ENCODE measurements around the gene FICD. TPM values are rescaled to one million over a fixed set of nuclear protein-coding genes. Genes with fewer than 3 reads are reported as not detected.

The FICD gene
- total and polyA plus RNA-seq, 9 of the 15 experiments (the other 6 are each of a cell fraction or from before 2014, with no cell fraction given), result 0.88 to 4.5 (median 1.9) TPM

DNA sequence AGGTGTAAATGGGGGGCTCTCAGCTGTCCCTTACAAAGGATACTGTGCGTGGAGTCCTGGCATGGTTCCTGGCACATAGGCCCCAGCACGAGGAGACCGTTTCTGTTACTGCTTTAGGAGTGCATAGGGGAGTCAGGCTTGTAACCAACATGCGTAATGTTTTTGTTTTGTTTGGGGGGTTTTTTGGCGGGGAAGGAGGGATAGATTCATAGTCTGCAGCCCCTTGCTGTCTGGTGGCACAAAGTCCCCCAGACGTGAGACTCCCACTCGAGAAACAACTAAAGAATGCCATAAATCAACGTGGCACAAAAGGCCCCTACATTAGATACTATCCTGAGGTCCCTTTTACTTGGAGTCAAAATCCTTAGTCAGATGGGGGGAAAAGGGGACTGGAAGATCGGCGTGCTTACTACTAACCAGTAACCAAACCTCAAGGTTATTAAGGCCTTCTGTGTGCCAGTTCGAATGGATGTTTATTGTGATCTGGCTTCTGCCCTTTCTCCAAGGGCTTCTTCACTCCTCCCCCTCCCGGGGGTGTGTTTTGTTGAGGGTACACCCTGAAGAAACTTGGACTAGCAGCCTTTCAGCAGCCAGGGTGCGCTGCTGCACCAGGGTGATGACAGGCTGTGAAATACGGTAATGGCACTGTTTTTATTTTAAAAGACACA lies 48.2 kb downstream of the FICD start (continued):
- TF ChIP-seq ZNF639 (CRISPR knock-in tag; conservative IDR thresholded peaks at IDR 0.05 in 1 of 2, IDR thresholded peaks at IDR 0.05 in 1 of 2) (no peak), XRCC3 (IDR thresholded peaks at IDR 0.05) (no peak), DPF2 (IDR thresholded peaks at IDR 0.05) (peak; percentile 50; the same call in 1 of the 2 replicates), ZNF764 (CRISPR knock-in tag; IDR thresholded peaks at IDR 0.05; ENCODE audit: low read depth) (no peak), NCOA1 (IDR thresholded peaks at IDR 0.05; ENCODE audit: low read depth) (no peak), XRCC5 (IDR thresholded peaks at IDR 0.05; ENCODE audit: low read depth, low read length) (0 out of 2 replicates have a peak, but pooled peaks have one; percentile 70), KLF16 (IDR thresholded peaks at IDR 0.05) (peak; percentile 60), BHLHE40 (IDR thresholded peaks at IDR 0.05; ENCODE audit: low read length) (peak; percentile 53; the same call in 1 of the 2 replicates), PRDM10 (IDR thresholded peaks at IDR 0.05; ENCODE audit: partially characterized antibody) (peak; percentile 66), MTA3 (IDR thresholded peaks at IDR 0.05; ENCODE audit: borderline replicate concordance) (peak; percentile 30; the same call in 1 of the 2 replicates), UBTF (IDR thresholded peaks at IDR 0.05; ENCODE audit: borderline replicate concordance in 1 of 2, low read depth in 2 of 2, low read length in 2 of 2) (0 out of 4 replicates have a peak, but pooled peaks have one; percentile 10 to 62), PCBP1 (IDR thresholded peaks at IDR 0.05; ENCODE audit: low read depth, low read length, poor library complexity, severe bottlenecking) (no peak), MEIS2 (IDR thresholded peaks at IDR 0.05; ENCODE audit: partially characterized antibody) (peak; percentile 93), MAFK (IDR thresholded peaks at IDR 0.05; ENCODE audit: low read length) (peak; percentile 50), NEUROD1 (IDR thresholded peaks at IDR 0.05; ENCODE audit: borderline replicate concordance, low read depth, low read length, partially characterized antibody) (peak; percentile 53), ZFP36 (IDR thresholded peaks at IDR 0.05; ENCODE audit: low read depth, low read length, partially characterized antibody) (no peak), NFE2 (IDR thresholded peaks at IDR 0.05; ENCODE audit: low read depth) (0 out of 2 replicates have a peak, but pooled peaks have one; percentile 32), MTA2 (IDR thresholded peaks at IDR 0.05; ENCODE audit: low read depth) (no peak)
- TF ChIP-seq, protein P1, sequence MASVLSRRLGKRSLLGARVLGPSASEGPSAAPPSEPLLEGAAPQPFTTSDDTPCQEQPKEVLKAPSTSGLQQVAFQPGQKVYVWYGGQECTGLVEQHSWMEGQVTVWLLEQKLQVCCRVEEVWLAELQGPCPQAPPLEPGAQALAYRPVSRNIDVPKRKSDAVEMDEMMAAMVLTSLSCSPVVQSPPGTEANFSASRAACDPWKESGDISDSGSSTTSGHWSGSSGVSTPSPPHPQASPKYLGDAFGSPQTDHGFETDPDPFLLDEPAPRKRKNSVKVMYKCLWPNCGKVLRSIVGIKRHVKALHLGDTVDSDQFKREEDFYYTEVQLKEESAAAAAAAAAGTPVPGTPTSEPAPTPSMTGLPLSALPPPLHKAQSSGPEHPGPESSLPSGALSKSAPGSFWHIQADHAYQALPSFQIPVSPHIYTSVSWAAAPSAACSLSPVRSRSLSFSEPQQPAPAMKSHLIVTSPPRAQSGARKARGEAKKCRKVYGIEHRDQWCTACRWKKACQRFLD (CRISPR knock-in tag; IDR thresholded peaks at IDR 0.05), result 0 out of 2 replicates have a peak, but pooled peaks have one; percentile 2

Data from K562 (cell line).